Activated CD4-positive, CD25-positive, alpha-beta regulatory T cell treated with anti-CD3 and anti-CD28 coated beads, Interleukin-2, amount 50 U/mL, for 24 hours (primary cell): ENCODE measurements around the gene LRTM2.

Experiments
- ATAC-seq, 2 donors: fragments of 150-1000 bp; cut with Tn5 transposase; one replicate each; pipeline ENCODE4 v1.10.0; 2021; ENCODE audit warnings: mild to moderate bottlenecking in 1 of 2, moderate library complexity in 1 of 2

The LRTM2 gene

DNA sequence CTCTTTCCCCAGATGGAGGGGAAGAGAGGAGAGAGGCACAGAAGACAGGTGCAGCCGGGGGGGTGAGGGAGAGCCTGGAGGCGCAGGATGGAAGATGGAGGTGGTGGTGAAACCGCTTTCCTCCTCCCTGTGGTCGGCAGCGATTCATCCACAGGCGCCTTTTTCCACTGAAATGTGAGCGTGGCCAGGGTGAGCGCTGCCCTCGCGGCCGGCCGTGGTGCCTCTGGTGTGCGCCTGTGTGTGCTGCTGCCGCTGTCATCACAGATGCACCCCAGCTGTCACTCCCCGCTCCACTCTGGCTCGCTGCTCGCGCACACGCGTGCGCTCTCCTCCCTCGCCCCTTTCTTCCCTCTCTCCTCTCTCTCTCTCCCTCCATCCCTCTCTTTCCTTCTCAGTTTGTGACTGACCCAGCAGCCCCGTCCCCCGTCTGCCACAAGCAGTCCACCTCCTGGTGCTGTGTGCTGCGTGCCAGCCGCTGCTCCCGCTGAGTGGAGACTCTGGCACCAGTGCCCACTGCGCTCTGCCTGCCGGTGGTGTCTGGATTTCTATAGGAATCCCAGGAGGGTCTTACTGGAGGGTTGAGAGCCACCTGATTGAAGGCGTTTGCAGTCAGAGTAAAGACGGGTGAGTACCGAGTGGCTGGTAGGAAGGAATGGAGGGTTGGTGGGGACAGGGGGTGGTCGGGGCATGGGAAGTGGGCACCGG is at the start of gene LRTM2:
TSS of gene LRTM2 (plus strand) at position 375 of the 705 bp plus-strand sequence. CDS start 7,584 bp downstream, outside the sequence.
- ATAC-seq: no peak

DNA sequence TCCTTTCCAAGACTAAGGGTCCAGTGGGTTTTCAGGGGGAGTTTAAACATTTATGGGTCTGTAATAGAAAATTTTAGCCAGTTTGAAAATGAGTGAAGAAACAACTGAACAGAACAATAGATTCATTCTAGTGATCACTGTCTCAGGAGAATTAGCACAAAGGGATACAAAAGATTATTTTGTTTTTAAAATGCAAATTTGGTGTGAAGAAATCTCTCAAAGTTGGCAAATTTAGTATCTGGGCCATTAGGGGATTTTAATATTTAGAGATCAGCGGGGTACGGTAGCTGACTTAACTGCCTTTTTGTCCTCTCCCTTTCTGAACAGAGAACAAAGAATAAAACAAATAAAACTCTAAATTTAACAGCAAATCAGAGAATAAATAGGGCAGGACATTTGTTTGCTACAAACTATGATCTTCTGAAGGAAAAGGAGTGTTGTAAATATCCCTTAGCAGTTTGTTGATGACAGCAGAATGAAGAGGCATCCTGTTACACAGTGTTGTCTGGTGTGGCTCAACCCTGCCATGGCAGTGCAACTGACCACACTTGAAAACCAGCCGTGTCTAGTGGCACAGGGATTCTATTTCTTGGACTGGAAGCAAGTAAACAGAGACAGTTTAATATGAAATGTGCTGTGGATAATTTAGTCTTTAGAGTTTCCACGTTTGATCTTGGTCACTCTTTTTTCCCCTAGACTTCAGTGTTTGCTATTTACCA is 46.3 kb upstream of the LRTM2 start:
- no peak for ATAC-seq

GRCh38 chr12:1776170-1776921 is 44.0 kb upstream of the LRTM2 start:
- ATAC-seq: peak in 1 of 2 donors; percentile 33

GRCh38 chr12:1777798-1778197 is 42.6 kb upstream of the LRTM2 start:
- no peak for ATAC-seq

- no peak for ATAC-seq
These were observed 41.5 kb upstream of the LRTM2 start for GRCh38 chr12:1778911-1779310.

GRCh38 chr12:1779783-1780182 is 40.6 kb upstream of the LRTM2 start:
- ATAC-seq: no peak

DNA sequence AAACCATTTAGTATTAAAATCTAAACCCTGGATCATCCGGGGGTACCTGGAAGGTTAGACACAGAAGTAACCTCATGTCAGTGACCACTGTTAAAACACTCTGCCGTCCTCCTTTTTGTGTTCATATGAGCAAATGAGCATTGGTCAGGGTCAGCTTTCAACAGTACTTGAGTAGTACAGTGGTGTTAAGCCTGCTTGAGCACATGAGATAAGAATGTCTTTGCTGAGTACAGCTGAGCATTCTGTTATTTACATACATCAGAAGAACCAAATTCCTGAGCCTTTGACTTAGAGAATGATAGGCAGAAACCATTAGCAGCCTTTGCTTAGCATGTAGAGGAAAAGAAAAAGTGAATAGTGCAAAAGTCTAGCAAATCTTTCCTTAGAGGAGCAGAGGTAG is 38.6 kb upstream of the LRTM2 start:
- no peak for ATAC-seq

GRCh38 chr12:1782215-1782614 is 38.1 kb upstream of the LRTM2 start:
- ATAC-seq: no peak

DNA sequence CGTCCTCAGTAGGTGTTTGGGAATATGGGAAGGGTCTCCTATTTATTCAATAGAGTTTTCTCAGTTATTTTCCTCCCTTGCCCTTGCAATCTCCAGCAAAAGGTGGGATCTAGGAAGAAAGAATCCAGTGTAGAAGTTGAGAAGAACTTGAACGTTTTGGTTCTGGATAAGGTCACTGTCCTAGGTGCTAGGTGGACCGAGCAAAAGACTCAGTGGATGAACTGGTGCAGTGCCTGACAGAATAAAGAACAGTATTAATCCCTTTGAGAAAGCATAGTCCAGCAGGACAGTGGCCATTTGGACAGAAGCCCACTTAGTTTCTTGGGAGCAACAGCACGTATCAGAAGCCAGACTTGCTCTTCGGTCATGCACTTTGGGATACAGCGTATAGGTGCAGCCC is 32.7 kb upstream of the LRTM2 start:
- no peak for ATAC-seq

- ATAC-seq: no peak
These were observed 29.9 kb upstream of the LRTM2 start for GRCh38 chr12:1790444-1790843.

DNA sequence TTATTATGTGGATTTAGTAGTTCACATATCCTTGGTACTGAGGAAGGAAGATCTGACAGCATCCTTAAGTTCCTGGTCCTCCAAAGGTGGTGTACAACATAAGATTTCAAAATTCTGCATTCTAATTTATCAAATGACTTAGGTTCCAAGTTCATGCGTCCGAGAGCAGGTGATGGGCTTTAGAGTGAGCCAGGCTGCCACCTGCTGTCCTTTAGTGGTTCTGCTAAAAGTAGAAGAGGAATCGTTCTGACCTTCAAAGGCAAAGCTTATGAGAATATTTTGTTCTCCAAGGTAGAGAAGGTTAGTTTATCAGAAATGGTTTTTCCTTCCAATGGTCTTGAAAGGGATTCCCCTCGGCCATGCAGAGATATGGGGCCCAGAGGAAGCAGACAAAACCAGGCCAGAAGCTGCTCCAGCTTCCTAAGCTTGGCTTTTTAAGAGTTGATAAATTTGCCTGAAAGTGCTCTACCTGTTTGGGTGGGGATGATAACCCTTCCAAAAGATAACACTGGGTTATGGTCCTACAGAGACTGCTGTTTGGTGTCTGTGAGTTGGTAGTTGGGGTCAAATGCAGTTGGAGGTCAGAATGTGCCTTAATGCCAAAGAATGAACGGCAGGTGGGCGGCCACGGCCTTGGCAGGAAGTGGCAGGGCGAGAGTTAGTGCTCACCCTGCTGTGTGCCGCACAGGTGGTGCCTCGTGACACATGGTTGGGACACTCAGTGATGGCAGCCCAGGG is 29.1 kb upstream of the LRTM2 start:
- ATAC-seq: peak; percentile 14 to 15

- ATAC-seq: no peak
These were observed 28.0 kb upstream of the LRTM2 start for GRCh38 chr12:1792406-1792805.

GRCh38 chr12:1793426-1794210 is 26.7 kb upstream of the LRTM2 start:
- no peak for ATAC-seq

DNA sequence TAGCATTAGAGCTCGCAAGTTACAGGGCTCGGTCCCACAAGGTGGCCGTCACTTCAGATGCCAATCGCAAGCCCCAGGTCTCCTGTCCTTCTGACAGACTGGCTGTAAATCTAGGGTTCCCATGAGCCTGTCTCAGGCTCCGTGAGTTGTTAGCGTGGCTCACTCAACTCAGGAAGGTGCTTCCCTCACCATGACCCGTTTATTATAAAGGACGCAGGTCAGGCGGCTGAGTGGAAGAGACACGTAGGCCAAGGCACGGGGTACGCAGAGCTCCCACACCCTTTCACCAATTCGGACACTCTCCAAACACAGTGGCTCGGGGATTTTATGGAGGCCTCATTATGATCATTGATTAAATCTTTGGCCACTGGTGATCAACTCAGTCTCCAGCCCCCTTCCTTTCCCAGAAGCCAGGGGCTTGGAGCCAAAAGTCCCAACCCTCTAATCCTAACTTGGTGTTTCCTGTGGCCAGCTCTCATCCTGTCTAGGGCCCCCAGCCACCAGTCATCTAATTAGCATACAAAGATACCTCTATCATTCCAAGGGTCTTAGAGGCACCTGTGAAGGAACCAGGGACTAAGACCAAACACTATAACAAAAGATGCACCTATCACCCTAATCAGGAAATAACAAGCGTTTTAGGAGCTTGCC is 25.8 kb upstream of the LRTM2 start:
- ATAC-seq: no peak

DNA sequence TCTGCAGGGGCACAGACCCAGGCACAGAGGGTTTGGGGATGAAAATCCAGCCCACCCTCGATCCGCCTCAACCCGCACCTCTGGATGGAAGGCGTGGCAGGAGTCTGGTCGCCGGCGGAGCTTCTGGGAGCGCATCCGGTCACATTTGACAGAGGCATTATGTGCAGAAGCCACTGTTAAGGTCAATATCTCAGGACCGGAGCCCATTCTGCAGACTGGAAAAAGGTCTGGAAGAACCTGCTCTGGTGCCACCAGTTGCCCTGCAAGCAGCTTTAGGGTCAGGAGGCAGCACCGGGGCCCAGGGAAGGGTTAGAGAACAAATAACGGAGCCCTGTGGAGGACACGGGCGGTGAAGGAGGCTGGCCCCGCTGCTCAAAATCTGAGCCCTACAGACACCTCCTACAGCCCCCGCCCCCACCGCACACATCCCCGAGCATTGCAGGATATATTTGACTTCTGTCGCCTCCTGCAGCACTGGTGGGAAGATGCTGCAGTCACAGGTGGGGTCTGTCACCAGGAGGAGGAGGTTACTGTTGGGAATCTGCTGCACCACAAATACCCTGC is 25.1 kb upstream of the LRTM2 start:
- no peak for ATAC-seq

- peak; percentile 98 to 99 for ATAC-seq
These were observed 24.4 kb upstream of the LRTM2 start for GRCh38 chr12:1795785-1796514.

- ATAC-seq: peak; percentile 26 to 27
These were observed 23.8 kb upstream of the LRTM2 start for GRCh38 chr12:1796515-1797010.

GRCh38 chr12:1797011-1797901 is 23.1 kb upstream of the LRTM2 start:
- ATAC-seq: peak in 1 of 2 donors; percentile 8

DNA sequence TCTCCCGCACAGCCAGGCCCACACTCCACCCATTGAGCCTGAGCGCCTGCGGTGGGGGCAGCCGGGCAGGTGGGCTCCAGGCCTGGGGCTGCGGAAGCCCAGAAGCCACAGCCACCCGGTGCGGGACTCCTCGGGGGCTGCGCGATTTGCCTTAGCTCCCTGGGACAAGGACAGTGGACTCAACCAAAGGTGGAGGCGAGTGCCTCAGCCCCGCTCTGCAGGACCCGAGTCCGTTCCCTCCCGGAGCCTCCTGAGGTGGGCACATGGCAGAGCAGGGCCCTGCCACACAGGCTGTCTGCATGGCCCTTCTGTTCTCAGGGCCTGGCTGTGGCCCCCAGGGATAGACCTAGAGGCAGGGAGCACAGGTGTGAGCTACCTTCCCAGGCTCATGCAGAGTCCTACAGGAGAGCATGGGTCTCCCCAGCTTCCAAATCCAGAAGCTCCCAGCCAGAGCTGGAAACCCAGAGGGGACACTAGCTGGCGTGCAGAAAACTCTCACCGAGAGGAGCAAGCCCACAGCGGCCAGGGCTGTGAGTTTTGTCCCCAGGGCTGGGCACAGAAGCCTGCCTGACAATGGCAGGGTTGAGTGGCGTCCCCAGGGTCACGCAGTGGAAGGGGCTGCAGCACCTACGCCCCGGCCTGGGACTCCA is 22.2 kb upstream of the LRTM2 start:
- no peak for ATAC-seq
